ENCODE measurements around the gene PFKFB1. TPM values are rescaled to one million over a fixed set of nuclear protein-coding genes. Genes with fewer than 3 reads are reported as not detected.
"Not testable (repeated sequence)": the region's sequence is repeated elsewhere in the genome, so short reads cannot be mapped to it uniquely, and the experiment has no call there.

Gene PFKFB1
- total RNA-seq, 1 experiment from 2014 or later = not detected

GRCh38 chrX:54992911-54993622 lies 921 bp downstream of the PFKFB1 start:
- no peak for DNase-seq (ENCODE audit: low read depth)

- no peak for DNase-seq (ENCODE audit: low read depth)
These were observed 2.3 kb downstream of the PFKFB1 start for GRCh38 chrX:54991706-54992105.

- not testable (repeated sequence) for DNase-seq (ENCODE audit: low read depth)
These were observed 10.7 kb downstream of the PFKFB1 start for GRCh38 chrX:54983306-54983705.

- no peak for DNase-seq (ENCODE audit: low read depth)
These were observed 13.7 kb downstream of the PFKFB1 start for GRCh38 chrX:54980334-54980733.

GRCh38 chrX:54979432-54979831 lies 14.6 kb downstream of the PFKFB1 start:
- DNase-seq (ENCODE audit: low read depth) = no peak

- DNase-seq (ENCODE audit: low read depth) = peak; percentile 7
These were observed 15.5 kb downstream of the PFKFB1 start for GRCh38 chrX:54978448-54978847.

GRCh38 chrX:54977387-54977786 lies 16.6 kb downstream of the PFKFB1 start:
- no peak for DNase-seq (ENCODE audit: low read depth)

GRCh38 chrX:54964766-54965497 lies 29.1 kb downstream of the PFKFB1 start:
- no peak for DNase-seq (ENCODE audit: low read depth)

- DNase-seq (ENCODE audit: low read depth) = no peak
These were observed 32.2 kb downstream of the PFKFB1 start for GRCh38 chrX:54961750-54962149.

GRCh38 chrX:54950730-54951375 lies 43.1 kb downstream of the PFKFB1 start:
- DNase-seq (ENCODE audit: low read depth) = no peak

- DNase-seq (ENCODE audit: low read depth) = no peak
These were observed 48.8 kb downstream of the PFKFB1 start for GRCh38 chrX:54945224-54945623.

GRCh38 chrX:54944816-54945215 lies 49.2 kb downstream of the PFKFB1 start:
- no peak for DNase-seq (ENCODE audit: low read depth)

GRCh38 chrX:54937416-54937815 lies 56.6 kb downstream of the PFKFB1 start:
- DNase-seq (ENCODE audit: low read depth) = no peak

- DNase-seq (ENCODE audit: low read depth) = no peak
These were observed 58.7 kb downstream of the PFKFB1 start for GRCh38 chrX:54935306-54935705.

- no peak for DNase-seq (ENCODE audit: low read depth)
These were observed 59.1 kb downstream of the PFKFB1 start for GRCh38 chrX:54934890-54935289.

GRCh38 chrX:54934058-54934457 lies 59.9 kb downstream of the PFKFB1 start:
- DNase-seq (ENCODE audit: low read depth) = no peak

- no peak for DNase-seq (ENCODE audit: low read depth)
These were observed 60.7 kb downstream of the PFKFB1 start for GRCh38 chrX:54933150-54933826.

- DNase-seq (ENCODE audit: low read depth) = no peak
These were observed 62.9 kb downstream of the PFKFB1 start for GRCh38 chrX:54931107-54931506.

- DNase-seq (ENCODE audit: low read depth) = no peak
These were observed 63.5 kb downstream of the PFKFB1 start for GRCh38 chrX:54930291-54931049.

GRCh38 chrX:54928876-54929275 lies 65.1 kb downstream of the PFKFB1 start:
- DNase-seq (ENCODE audit: low read depth) = no peak

GRCh38 chrX:54926978-54927377 lies 67.0 kb downstream of the PFKFB1 start:
- no peak for DNase-seq (ENCODE audit: low read depth)
